GM21786 (cell line): ENCODE results near the gene P2RX5.
"Not testable (repeated sequence)": the region's sequence is repeated elsewhere in the genome, so short reads cannot be mapped to it uniquely, and the experiment has no call there.

Experiments
- ATAC-seq: cut with Tn5 transposase; IDR thresholded peaks from one replicate; pipeline ENCODE4 v1.9.1; 2021; ENCODE audit not compliant: unreplicated experiment

Gene P2RX5

GRCh38 chr17:3715296-3715695, 19.3 kb upstream of the P2RX5 start:
- ATAC-seq: no peak

GRCh38 chr17:3712811-3713463, 17.0 kb upstream of the P2RX5 start:
- no peak for ATAC-seq

GRCh38 chr17:3710951-3711383, 15.0 kb upstream of the P2RX5 start:
- peak; percentile 95 for ATAC-seq

- no peak for ATAC-seq
These were observed 12.4 kb upstream of the P2RX5 start for GRCh38 chr17:3708366-3708765.

GRCh38 chr17:3705718-3705984, 9.7 kb upstream of the P2RX5 start:
- not testable (repeated sequence) for ATAC-seq

- no peak for ATAC-seq
These were observed 9.2 kb upstream of the P2RX5 start for GRCh38 chr17:3704931-3705717.

- not testable (repeated sequence) for ATAC-seq
These were observed 6.1 kb upstream of the P2RX5 start for GRCh38 chr17:3702041-3702539.

GRCh38 chr17:3699951-3700350, 4.0 kb upstream of the P2RX5 start:
- no peak for ATAC-seq

- ATAC-seq: no peak
These were observed 2.2 kb upstream of the P2RX5 start for GRCh38 chr17:3698139-3698538.

GRCh38 chr17:3697103-3697476, 1.1 kb upstream of the P2RX5 start:
- ATAC-seq: no peak

- ATAC-seq: no peak
These were observed 729 bp downstream of the P2RX5 start for GRCh38 chr17:3695129-3695722.

GRCh38 chr17:3693829-3694231, 2.1 kb downstream of the P2RX5 start:
- peak; percentile 60 for ATAC-seq

- no peak for ATAC-seq
These were observed 2.8 kb downstream of the P2RX5 start for GRCh38 chr17:3693141-3693540.

GRCh38 chr17:3692346-3692745, 3.6 kb downstream of the P2RX5 start:
- ATAC-seq: no peak

- no peak for ATAC-seq
These were observed 4.3 kb downstream of the P2RX5 start for GRCh38 chr17:3691617-3692067.

GRCh38 chr17:3690094-3690715, 5.8 kb downstream of the P2RX5 start:
- no peak for ATAC-seq

GRCh38 chr17:3689262-3690093, 6.5 kb downstream of the P2RX5 start:
- ATAC-seq: no peak

- no peak for ATAC-seq
These were observed 7.1 kb downstream of the P2RX5 start for GRCh38 chr17:3688852-3689261.

GRCh38 chr17:3688027-3688553, 7.9 kb downstream of the P2RX5 start:
- ATAC-seq: no peak

GRCh38 chr17:3685174-3685573, 10.8 kb downstream of the P2RX5 start:
- no peak for ATAC-seq
